Measurements from ENCODE around the gene ZMYND19.
"Not testable (repeated sequence)": the region's sequence is repeated elsewhere in the genome, so short reads cannot be mapped to it uniquely, and the experiment has no call there.

ZMYND19 gene

DNA sequence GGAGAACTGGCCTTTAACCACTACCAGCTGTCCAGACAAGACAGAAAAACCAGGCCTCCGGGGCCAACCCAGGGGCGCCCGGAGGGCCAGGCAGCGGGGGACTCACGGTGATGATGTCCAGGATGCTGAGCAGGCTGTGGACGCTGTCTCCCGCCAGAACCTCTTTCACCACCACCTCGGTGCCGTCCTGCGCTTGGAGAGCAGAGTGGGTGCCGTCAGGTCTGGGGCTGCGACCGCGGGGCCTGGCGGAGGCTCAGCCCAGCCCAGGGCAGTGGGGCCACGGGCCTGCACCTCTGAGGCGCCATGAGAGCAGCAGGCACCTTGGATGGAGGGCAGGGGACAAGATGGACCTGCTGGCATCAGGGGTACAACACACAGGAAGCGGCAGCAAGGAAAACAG lies 49.8 kb downstream of the ZMYND19 start:
- no peak overlapping the region for H3K4me3 ChIP-seq (ENCODE audit: control insufficient read depth, low read depth, low read length)
- TF ChIP-seq, protein P1, sequence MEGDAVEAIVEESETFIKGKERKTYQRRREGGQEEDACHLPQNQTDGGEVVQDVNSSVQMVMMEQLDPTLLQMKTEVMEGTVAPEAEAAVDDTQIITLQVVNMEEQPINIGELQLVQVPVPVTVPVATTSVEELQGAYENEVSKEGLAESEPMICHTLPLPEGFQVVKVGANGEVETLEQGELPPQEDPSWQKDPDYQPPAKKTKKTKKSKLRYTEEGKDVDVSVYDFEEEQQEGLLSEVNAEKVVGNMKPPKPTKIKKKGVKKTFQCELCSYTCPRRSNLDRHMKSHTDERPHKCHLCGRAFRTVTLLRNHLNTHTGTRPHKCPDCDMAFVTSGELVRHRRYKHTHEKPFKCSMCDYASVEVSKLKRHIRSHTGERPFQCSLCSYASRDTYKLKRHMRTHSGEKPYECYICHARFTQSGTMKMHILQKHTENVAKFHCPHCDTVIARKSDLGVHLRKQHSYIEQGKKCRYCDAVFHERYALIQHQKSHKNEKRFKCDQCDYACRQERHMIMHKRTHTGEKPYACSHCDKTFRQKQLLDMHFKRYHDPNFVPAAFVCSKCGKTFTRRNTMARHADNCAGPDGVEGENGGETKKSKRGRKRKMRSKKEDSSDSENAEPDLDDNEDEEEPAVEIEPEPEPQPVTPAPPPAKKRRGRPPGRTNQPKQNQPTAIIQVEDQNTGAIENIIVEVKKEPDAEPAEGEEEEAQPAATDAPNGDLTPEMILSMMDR (conservative IDR thresholded peaks at IDR 0.05; ENCODE audit: control insufficient read depth, insufficient read depth, low read depth, low read length) = no peak
- no peak for DNase-seq (ENCODE audit: low read depth)

DNA sequence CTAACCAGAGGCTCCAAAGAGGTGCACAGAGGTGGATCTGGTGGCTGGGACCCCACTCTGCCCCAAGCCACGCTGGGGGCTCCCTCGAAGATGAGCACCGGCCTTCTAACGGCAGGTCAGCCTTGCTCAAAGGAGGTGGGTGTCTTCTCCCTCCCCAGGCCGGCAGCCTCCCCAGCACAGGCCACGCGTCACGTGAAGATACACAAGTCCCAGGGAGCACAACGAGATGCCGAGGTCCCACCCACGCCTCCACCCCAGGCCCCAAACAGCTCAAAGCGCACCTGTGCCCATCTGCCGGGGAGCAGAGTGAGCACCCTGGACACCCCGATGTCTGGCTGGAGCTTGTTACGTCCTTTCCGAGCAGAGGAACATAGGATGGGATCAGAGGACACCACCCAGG lies 52.3 kb downstream of the ZMYND19 start:
- TF ChIP-seq, protein P1 (conservative IDR thresholded peaks at IDR 0.05; ENCODE audit: control insufficient read depth, insufficient read depth, low read depth, low read length) = no peak
- H3K4me3 ChIP-seq (ENCODE audit: control insufficient read depth, low read depth, low read length) = no peak overlapping the region
- no peak for DNase-seq (ENCODE audit: low read depth)

DNA sequence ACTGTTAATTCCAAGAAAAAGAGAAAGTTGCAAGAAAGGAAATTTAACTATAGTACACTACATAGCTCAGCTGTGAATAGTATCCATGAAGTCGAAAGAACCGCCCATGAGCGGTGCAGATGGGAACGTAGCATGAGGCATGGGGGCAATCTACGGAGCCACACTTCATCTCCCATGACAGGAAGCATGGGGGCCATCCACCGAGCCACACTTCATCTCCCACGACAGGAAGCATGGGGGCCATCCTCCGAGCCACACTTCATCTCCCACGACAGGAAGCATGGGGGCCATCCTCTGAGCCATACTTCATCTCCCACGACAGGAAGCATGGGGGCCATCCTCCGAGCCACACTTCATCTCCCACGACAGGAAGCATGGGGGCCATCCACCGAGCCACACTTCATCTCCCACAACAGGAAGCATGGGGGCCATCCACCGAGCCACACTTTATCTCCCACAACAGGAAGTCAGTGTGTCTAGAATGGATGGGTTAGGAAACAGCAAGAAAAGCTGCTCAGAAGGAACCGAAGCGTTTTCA lies 53.6 kb downstream of the ZMYND19 start:
- DNase-seq (ENCODE audit: low read depth); H3K4me3 ChIP-seq (ENCODE audit: control insufficient read depth, low read depth, low read length): not testable (repeated sequence)

DNA sequence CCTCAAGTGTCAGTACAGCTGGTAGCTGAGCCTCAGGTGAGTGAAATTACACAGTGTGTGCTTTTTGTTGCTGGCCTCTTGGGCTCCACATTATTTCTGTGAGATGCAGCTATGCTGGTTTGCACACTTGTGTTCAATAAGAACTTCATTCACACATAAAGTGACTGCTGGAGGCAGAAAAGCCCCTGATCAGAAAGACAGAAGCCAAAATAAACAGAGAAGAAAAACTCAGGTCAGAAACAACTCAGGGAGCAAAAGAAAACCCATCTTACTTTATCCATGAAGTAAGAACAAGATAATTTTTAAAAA lies 55.2 kb downstream of the ZMYND19 start:
- no peak for DNase-seq (ENCODE audit: low read depth)
- H3K4me3 ChIP-seq (ENCODE audit: control insufficient read depth, low read depth, low read length) = no peak overlapping the region
- TF ChIP-seq, protein P1 (conservative IDR thresholded peaks at IDR 0.05; ENCODE audit: control insufficient read depth, insufficient read depth, low read depth, low read length) = no peak

DNA sequence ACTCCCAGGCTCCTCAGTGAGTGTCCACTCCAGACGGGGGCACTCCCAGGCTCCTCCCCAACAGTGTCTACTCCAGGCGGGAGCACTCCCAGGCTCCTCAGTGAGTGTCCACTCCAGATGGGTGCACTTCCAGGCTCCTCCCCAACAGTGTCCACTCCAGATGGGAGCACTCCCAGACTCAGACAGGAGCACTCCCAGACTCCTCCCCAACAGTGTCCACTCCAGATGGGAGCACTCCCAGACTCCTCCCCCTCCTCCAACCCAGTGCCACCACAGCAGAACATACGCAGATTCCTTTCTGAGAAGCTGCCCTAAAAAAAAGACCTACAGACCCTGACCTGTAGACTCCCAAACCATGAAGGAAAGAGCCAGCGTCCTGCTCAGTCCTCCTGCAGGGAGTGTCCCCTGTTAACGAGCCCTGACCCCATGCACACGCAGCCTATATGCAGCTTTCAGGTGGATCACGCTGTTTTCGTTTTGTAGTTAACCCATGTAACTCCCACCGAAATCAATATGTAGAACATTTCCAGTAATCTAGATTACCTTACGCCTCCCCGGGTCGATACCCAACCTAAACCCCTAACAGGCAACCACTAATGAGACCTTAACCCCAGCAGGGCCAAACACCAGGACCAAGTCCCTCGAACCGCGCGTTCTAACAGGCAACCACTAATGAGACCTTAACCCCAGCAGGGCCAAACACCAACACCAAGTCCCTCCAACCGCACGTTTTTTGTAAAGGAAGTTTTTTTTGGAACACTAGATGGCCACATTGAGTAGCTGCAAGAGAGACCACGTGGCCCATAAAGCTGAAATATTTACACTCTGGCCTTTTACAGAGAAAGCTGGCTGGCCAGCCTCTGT lies 55.8 kb downstream of the ZMYND19 start:
- H3K4me3 ChIP-seq (ENCODE audit: control insufficient read depth, low read depth, low read length) = no peak overlapping the region
- peak; percentile 68 for DNase-seq (ENCODE audit: low read depth)
- TF ChIP-seq, protein P1 (conservative IDR thresholded peaks at IDR 0.05; ENCODE audit: control insufficient read depth, insufficient read depth, low read depth, low read length) = peak; percentile 78

DNA sequence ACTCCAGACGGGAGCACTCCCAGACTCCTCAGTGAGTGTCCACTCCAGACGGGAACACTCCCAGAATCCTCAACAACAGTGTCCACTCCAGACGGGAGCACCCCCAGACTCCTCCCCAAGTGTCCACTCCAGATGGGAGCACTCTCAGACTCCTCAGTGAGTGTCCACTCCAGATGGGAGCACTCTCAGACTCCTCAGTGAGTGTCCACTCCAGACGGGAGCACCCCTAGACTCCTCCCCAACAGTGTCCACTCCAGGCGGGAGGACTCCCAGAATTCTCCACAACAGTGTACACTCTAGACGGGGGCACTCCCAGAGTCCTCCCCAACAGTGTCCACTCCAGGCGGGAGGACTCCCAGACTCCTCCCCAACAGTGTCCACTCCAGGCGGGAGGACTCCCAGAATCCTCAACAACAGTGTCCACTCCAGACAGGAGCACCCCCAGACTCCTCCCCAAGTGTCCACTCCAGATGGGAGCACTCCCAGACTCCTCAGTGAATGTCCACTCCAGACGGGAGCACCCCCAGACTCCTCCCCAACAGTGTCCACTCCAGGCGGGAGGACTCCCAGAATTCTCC lies 57.3 kb downstream of the ZMYND19 start:
- H3K4me3 ChIP-seq (ENCODE audit: control insufficient read depth, low read depth, low read length); DNase-seq (ENCODE audit: low read depth): not testable (repeated sequence)
